ENCODE data around the gene CD7. TPM values are rescaled to one million over a fixed set of nuclear protein-coding genes. Genes with fewer than 3 reads are reported as not detected.

The CD7 gene
- total RNA-seq, 1 experiment from 2014 or later, result 0.77 TPM

DNA sequence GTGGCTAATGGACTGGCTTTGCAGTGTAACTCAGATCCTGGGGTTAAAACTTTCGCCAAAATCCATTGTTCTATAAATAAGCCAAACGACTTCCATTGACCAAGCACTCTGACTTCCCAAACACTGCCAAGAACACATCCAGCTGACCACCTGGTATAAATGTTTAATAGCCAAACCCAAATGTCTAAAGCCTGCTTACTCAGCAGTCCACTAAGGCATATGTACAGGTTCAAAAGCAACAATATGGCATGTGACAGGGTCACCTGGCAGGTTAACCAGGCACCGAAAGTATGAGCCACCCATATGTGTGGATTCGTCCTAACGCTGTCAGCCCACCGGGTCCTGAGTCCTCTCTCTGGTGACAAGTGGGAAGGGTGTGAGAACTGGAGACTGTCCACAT lies 46.0 kb downstream of the CD7 start:
- H3K27ac ChIP-seq (ENCODE audit: low read length), result peak overlapping the region; percentile 25; the same call in 1 of the 2 replicates
- H3K36me3 ChIP-seq (ENCODE audit: control insufficient read depth, insufficient read depth, low read length), result peaks cover 5% of the 10 kb centered on the region
- DNase-seq (ENCODE audit: low read depth, low spot score) (no peak), ATAC-seq (no peak)
- H3K9me3 ChIP-seq (ENCODE audit: control insufficient read depth, insufficient read depth, low read depth, low read length), result no peaks in the 10 kb centered on the region
- H3K4me1 ChIP-seq (ENCODE audit: control insufficient read depth, insufficient read depth, low read length), result peaks cover 67% of the 10 kb centered on the region
- no TSS peak for BruUV-seq (replicated peaks)
- H3K4me3 ChIP-seq (ENCODE audit: low read depth in 2 of 2, low read length in 2 of 2), result peak overlapping the region; percentile 66 to 80
- intact Hi-C loops (cut with micrococcal nuclease; ENCODE audit: unreplicated experiment) (no loop called here), in situ Hi-C loops (cut with HindIII; ENCODE audit: low pct_unique_long_range_greater_than_20kb, low sequenced_read_pairs) (no loop called here)
- ChIA-PET POLR2A (no interaction called here), CTCF (no interaction called here)
- no peaks in the 10 kb centered on the region for H3K27me3 ChIP-seq (ENCODE audit: control insufficient read depth, insufficient read depth, low read length)
- TF ChIP-seq, protein P1, sequence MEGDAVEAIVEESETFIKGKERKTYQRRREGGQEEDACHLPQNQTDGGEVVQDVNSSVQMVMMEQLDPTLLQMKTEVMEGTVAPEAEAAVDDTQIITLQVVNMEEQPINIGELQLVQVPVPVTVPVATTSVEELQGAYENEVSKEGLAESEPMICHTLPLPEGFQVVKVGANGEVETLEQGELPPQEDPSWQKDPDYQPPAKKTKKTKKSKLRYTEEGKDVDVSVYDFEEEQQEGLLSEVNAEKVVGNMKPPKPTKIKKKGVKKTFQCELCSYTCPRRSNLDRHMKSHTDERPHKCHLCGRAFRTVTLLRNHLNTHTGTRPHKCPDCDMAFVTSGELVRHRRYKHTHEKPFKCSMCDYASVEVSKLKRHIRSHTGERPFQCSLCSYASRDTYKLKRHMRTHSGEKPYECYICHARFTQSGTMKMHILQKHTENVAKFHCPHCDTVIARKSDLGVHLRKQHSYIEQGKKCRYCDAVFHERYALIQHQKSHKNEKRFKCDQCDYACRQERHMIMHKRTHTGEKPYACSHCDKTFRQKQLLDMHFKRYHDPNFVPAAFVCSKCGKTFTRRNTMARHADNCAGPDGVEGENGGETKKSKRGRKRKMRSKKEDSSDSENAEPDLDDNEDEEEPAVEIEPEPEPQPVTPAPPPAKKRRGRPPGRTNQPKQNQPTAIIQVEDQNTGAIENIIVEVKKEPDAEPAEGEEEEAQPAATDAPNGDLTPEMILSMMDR (IDR thresholded peaks at IDR 0.05), result no peak
- TF ChIP-seq TCF7L2 (IDR thresholded peaks at IDR 0.05; ENCODE audit: low read depth, low read length) (no peak), SIN3A (IDR thresholded peaks at IDR 0.05; ENCODE audit: borderline replicate concordance, insufficient read depth, low read depth, low read length) (no peak), POLR2AphosphoS5 (IDR thresholded peaks at IDR 0.05; ENCODE audit: low read depth, low read length) (no peak)
- TF ChIP-seq, protein P2, sequence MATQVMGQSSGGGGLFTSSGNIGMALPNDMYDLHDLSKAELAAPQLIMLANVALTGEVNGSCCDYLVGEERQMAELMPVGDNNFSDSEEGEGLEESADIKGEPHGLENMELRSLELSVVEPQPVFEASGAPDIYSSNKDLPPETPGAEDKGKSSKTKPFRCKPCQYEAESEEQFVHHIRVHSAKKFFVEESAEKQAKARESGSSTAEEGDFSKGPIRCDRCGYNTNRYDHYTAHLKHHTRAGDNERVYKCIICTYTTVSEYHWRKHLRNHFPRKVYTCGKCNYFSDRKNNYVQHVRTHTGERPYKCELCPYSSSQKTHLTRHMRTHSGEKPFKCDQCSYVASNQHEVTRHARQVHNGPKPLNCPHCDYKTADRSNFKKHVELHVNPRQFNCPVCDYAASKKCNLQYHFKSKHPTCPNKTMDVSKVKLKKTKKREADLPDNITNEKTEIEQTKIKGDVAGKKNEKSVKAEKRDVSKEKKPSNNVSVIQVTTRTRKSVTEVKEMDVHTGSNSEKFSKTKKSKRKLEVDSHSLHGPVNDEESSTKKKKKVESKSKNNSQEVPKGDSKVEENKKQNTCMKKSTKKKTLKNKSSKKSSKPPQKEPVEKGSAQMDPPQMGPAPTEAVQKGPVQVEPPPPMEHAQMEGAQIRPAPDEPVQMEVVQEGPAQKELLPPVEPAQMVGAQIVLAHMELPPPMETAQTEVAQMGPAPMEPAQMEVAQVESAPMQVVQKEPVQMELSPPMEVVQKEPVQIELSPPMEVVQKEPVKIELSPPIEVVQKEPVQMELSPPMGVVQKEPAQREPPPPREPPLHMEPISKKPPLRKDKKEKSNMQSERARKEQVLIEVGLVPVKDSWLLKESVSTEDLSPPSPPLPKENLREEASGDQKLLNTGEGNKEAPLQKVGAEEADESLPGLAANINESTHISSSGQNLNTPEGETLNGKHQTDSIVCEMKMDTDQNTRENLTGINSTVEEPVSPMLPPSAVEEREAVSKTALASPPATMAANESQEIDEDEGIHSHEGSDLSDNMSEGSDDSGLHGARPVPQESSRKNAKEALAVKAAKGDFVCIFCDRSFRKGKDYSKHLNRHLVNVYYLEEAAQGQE (IDR thresholded peaks at IDR 0.05; ENCODE audit: insufficient read depth in 1 of 2, low read depth in 2 of 2, low read length in 1 of 2), result no peak

- ChIA-PET CTCF (interaction anchor here (0.6 kb wide), 2 partner anchors 57 to 567 kb away, joined by 4 read pairs; no protein-coding TSS in a partner anchor), POLR2A (no interaction called here)
- in situ Hi-C loops (cut with HindIII; ENCODE audit: low pct_unique_long_range_greater_than_20kb, low sequenced_read_pairs), result no loop called here
- H3K4me1 ChIP-seq (ENCODE audit: control insufficient read depth, insufficient read depth, low read length), result peaks cover 72% of the 10 kb centered on the region
- no peaks in the 10 kb centered on the region for H3K27me3 ChIP-seq (ENCODE audit: control insufficient read depth, insufficient read depth, low read length)
- peaks cover 7% of the 10 kb centered on the region for H3K36me3 ChIP-seq (ENCODE audit: control insufficient read depth, insufficient read depth, low read length)
- H3K9me3 ChIP-seq (ENCODE audit: control insufficient read depth, insufficient read depth, low read depth, low read length), result no peaks in the 10 kb centered on the region
- no TSS peak for BruUV-seq (replicated peaks)
- peak overlapping the region; percentile 41; the same call in 1 of the 2 replicates for H3K27ac ChIP-seq (ENCODE audit: low read length)
- H3K4me3 ChIP-seq (ENCODE audit: low read depth in 2 of 2, low read length in 2 of 2), result peak overlapping the region in 1 of 2 experiments; percentile 7; a peak in 1 of 4 replicates
- intact Hi-C loops (cut with micrococcal nuclease; ENCODE audit: unreplicated experiment), result no loop called here
- ATAC-seq, result no peak
- no peak for DNase-seq (ENCODE audit: low read depth, low spot score)
- no peak for TF ChIP-seq TCF7L2 (IDR thresholded peaks at IDR 0.05; ENCODE audit: low read depth, low read length)
- TF ChIP-seq, protein P1 (IDR thresholded peaks at IDR 0.05), result no peak
- TF ChIP-seq SIN3A (IDR thresholded peaks at IDR 0.05; ENCODE audit: borderline replicate concordance, insufficient read depth, low read depth, low read length), result no peak
- TF ChIP-seq POLR2AphosphoS5 (IDR thresholded peaks at IDR 0.05; ENCODE audit: low read depth, low read length), result no peak; the same call in 1 of the 2 replicates
- TF ChIP-seq, protein P2 (IDR thresholded peaks at IDR 0.05; ENCODE audit: insufficient read depth in 1 of 2, low read depth in 2 of 2, low read length in 1 of 2), result no peak
These were observed 46.8 kb downstream of the CD7 start for GRCh38 chr17:82270651-82271050.

Measured in Panc1 (cell line).